ENCODE results near the gene TSEN15.
"Not testable (repeated sequence)": the region's sequence is repeated elsewhere in the genome, so short reads cannot be mapped to it uniquely, and the experiment has no call there.

The TSEN15 gene

DNA sequence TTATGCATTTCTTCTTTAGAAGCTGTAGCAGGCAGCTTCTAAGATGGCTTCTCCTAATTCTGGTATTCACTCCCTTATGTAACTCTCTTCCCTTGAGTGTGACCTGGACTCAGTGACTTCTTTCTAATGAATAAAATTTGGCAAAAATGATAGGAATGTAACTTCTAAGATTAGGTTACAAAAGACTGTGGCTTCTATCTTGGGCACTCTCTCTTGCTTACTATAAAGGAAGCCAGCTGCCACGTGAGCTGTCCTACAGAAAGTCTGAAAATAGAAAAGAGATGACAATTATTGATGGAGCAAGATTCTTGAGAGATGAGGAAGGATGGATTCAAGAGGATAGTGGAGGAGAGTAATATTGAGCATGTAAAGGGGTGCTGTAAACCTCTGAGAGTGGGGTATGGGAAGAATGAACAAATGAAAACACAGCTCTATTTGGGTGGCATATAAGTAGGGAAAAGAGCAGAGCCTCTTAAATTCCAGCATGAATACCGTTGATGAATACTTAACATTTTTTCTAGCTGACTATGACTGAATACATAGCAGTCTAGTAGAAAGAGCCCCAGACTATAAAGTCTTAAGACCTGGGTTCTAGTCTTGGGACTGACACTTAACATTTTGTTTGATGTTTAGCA lies 5.5 kb downstream of the TSEN15 start:
- no peak for DNase-seq

DNA sequence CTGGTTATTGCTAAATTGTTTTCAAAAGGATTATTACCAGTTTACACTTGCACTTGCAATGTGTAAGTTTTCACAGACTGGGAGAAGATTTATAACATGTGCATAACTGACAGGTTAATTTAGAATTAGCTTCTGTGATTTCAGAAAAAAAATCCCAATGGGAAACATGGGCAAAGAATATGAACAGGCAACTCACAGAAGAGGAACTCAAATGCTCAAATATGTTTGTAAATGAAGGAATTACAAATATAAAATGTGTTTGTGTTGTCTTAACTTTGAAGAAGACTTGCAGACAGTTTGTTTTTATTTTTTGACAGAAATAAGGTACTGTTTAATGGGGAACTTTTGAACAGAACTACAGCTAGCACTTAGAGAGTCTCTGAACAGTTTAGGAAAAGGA lies 8.4 kb downstream of the TSEN15 start:
- no peak for DNase-seq

DNA sequence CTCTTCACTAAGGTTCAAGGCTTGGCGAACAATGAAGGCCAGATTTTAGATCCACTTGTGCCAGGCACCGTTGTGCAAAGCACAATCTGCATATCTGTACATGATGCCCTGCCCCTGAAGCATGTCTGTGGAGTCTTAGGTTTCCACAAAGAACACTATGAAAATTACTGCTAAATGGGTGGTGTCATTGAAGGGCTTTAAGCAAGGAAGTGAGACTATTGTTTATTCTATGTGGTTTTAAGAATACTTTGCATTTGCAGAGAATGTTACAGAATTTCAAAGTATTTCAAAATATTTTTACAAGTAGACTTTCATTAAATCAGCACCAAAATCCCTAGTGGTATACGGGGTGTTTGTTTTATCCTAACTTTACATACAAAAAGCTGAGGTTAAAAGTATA lies 8.8 kb downstream of the TSEN15 start:
- DNase-seq, result no peak

DNA sequence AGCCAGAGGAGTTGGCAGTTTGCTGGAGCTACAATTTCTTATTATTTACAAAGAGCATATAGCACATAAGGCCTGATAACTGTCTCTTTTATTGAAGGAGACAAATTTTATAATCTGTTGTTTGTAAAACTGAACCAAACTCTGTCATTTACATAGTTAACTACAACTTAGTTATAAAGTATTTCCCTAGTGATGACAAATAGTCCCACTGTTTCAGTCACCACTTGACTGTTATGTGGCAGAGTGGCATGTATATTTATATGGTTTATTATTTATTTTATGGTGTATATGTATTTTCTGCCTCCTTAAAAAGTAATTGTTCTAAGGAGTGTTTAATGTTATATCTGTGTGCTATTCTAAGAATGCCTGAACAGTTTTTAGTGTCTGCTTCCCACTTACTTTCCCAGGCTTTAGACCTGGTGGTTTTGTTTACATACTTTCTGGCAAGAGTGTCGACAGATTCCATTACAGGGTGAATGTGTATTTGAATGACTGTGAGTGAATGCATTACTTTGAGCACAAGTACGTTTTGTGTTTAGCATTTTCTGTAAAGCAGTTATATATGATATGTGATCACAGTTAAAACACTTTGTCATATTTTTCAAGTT lies 10.0 kb downstream of the TSEN15 start:
- DNase-seq, result no peak

DNA sequence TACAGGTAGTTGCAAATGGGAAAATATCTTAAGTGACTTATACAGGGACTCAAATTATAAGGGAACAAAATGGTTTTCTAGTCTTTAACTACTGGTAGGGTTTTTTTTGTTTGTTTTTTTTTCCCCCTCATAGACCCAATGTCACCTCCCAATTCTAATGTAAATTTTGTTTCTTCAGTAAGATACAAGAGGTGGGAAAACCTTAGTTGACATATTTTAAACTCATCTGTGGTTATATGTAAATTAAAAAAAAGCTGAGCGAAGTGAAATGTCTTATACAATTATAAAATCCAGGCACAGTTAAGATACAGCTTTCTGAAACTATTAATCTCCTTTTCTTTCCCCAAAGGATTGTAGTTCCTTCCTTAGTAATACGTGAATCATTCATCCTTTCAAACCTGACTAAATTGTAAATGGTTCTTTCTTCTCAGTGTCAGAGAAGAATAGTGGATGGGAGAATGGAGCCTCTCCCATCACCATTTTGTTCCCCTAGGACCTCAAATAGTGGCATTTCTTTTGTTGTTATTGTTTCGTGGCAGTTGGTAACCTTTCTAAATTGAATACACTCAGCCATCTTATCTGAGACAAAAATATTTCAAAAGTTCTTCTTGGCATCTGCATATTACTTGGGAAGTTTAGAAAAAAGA lies 11.2 kb downstream of the TSEN15 start:
- DNase-seq, result no peak

DNA sequence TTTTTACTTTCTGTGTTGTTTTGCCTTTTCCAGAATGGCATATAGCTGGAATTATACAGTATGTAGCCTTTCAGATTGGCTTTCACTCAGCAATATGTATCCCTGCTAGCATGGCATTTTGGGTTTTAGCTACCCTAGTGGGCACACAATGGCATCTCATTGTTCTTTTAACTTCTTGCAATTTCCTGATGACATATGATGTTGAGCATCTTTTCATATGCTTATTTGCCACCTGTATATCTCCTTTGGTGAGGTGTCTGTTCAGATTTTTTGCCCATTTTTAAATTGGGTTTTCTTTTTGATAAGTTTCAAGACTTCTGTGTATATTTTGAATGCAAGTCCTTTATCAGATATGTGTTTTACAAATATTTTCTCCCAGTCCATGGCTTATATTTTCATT lies 14.0 kb downstream of the TSEN15 start:
- DNase-seq, result no peak

DNA sequence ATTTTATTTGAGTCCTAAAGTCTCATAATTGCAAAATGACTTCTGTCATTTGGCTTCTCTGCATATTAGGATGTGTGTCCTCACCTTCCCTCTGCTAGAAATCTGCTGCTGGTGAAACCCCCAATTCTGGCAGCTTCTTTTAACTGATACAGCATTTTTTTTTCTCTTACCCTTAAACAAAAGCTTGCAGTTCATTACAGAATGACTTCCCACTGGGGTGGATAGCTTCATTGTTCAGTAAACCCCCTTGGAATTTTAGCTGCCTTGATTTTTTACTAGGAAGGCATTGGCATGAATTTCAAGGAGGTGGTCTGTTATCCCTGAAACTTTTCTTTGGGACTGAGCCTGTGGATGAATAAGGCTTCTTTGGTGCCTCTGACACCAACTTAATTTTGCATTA lies 16.8 kb downstream of the TSEN15 start:
- DNase-seq, result no peak

DNA sequence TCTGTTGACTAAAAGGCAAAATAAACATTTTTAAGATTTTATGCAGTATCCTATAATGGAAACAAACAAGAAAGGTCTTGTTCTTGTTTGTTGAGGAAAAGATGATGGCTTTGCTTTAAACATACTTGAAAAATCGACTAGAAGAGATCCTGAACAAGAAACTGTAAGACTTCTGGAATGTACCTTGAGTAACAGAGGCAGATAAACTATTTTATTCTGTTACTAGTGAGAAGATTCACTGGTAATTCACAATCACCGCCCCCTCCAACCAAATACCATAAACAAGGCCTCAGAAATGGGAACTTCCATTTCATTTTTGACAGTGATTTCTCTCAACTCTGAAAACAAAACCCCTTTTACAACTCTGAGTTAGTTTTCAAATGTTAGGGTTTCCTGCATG lies 18.1 kb downstream of the TSEN15 start:
- DNase-seq, result no peak

DNA sequence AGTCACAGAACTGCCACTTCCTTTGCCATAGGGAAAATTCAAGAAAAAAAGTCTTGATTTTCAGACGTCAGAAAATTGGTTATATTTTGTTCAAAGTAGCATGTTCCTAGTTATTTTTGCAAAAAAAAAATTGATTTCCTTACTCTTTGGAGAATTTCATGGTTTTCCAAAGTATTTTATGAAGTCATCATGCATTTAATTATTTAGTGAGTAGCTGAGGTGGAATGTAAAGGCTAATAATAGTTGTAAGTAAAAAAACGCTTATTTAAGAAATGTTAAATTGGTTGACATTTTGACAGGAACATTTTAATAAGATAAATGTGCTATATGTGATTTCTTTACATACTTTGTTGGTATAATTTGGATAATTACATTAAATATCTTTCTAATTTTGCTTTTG lies 20.8 kb downstream of the TSEN15 start:
- no peak for DNase-seq

DNA sequence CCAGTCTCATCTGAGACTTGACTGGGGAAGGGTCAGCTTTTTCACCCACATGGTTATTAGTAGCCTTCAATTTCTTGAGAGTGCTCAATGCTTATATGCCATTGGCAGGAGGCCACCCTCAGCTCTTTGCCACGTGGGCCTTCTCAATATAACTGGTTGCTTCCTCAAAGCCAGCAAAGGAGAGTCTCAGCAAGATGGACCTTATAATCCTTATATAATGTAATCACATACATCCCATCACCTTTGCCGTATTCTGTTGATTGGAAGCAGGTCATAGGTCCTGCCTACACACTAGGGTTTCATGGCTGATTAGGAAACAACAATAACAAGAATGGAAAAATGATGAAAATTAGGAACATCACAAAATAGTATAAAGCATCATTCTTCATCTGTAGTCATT lies 22.9 kb downstream of the TSEN15 start:
- DNase-seq, result no peak

DNA sequence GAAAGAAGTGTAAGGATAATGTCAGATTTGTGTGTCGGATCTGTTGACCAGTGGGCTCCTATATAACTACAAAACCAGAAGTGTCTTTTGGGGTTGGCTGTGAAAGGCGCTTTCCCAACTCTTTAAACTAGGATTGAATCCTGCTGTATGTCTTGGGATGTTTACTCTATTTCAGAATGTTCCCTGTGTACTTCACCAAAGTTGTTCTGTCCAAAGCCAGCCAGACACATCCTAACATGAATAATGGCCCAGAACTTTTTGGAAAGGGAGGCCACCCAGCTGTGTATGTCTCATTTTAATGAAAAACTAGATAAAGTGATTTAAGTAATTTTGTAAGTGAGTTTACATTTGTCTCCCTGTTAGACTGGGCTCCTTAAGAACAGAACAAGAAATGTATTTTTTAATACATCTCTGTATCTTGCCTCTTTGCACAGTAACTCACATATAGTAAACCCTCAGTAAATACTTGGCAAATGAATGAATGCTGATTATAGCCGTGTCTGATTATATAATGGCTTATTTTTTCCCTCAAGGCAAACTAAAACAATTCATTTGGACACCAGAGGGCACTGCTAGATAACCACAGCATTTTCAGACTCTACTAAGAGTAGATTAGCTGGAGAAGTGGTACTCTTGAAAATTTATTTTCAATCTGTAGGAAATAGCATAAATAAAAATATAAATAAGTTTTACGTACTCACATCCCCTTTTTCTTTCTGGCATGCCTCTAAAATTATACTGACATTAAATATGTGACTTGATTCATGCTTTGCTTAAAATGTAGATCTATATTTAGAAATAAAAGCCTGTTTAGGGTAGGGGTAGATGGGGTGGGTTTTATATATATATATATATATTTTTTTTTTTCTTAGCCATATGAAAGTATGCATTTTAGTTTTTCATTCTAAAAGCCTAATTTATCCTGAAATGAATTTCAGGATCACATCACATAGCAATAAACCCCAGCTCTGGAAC lies 23.8 kb downstream of the TSEN15 start:
- no peak for DNase-seq

DNA sequence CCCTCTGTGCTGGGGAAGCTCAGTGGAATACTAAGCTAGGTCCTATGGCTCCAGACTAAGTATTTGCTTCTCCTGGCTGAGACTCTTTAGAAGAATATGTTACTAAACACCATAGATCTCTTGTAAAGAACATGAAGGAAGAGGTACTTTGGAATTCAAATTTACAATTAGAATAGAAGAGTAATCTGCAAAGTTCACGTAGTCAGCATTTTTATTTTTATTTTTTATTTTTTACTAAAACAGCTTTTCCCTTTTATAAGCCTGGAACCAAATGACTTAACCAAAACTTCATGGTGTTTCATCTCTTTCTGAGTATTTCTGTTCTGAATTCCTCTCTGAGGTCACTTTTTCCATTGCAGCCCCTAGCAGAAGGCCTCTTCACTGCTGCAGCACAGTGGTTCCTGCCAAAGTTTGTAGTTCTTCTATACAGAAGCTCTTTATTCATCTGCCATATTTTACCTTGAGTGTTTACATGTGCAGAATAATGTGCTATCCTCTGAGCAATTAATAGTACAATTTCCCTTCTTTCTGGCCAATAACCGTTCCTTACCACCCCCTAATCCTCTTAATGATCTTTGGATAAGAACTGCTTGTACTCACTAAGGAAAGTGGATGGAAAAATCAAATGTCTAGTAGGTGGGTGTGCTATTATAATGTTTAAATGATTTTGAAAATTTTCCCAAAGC lies 27.2 kb downstream of the TSEN15 start:
- no peak for DNase-seq

DNA sequence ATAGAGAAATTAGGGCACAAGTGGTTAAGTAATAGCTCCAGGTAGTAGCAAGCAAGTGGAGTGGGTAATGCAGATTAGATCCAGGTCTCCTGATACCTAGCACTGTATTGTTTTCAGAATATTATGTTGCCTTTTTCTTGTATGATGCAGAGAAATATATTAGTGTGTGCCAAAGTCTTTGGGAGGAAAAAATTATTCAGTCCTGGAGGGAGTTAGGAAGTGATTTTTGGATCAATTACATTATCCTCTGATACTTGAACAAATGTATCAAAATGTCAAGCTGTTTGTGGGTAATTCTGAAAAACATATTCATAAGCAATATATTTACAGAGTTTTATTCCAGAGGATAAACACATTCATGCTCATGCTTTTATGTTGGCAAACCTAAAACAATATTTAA lies 28.8 kb downstream of the TSEN15 start:
- DNase-seq, result no peak

DNA sequence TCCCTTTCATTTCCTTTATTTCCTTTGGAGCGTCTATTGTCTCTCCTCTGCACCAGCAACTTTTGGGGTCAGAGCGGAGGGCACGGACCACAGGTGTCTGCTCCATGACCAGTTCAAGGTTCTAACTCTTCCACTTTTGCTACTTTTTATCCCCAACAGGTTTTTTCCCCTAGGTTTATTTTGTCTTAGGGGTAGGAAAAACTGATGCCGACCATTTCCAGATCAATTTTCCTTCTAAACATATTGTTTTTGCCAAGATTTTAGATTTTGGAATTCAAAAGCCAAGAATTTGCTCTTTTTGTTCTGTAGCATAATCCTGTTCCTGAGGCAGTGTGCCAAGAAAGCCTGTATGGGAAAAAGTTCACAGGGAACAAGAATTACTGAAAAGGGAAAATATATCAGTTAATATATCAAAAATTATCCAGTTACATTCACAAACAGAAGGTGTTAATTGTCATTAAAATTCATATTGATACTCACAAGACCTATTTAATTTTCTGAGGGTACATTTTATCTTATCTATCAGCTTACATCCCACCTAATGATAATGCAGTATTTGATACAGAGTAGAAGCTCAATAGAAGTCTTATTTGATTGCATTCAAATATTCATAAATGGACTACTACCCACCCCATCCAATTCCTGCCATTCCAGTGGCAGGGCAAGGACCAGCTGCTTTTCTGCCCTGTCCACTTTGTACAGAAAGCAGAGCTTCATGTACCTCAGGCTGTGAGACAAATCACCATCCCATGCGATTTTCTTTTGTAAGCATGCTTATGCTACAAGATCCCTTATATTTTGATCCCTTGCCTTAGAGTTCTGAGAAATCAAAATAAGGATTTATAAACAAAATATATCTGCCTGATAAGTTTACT lies 31.2 kb downstream of the TSEN15 start:
- no peak for DNase-seq

DNA sequence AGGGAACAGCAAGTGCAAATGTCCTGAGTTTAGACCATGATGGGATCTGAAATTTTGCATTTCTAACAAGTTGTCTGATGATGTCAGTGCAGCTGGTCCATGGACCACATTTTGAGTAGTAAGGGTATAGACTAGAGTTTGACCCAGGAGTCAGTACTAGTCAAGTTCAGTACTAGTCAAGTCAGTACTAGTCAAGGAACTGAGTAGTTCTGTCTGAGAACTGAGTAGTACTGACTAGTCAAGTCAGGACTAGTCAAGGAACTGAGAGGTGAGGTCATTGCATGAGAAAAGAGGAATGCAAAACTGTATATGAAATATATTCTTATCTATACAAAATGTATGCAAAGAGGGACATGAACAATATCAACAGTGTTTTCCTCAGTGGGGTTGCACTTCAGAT lies 34.1 kb downstream of the TSEN15 start:
- no peak for DNase-seq

DNA sequence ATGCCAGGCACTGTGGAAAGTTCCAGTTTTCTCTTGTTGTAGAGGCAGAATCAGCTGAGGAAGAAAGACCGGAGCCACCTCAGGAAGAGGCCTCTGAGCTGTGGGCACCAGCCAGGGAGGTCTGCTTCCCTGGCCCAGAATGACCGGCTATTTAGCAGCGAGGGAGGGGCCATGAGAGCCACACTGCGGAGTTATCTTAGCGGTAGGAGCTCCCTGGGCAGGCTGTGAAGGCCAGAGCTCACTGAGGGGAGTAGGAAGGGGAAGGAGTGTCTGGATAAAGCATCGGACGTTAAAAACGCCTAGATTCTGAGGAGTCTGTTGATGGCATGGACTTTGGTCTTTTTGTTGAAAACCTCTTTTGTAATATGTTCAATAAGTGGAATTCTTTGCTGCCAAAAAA lies 36.5 kb downstream of the TSEN15 start:
- no peak for DNase-seq

DNA sequence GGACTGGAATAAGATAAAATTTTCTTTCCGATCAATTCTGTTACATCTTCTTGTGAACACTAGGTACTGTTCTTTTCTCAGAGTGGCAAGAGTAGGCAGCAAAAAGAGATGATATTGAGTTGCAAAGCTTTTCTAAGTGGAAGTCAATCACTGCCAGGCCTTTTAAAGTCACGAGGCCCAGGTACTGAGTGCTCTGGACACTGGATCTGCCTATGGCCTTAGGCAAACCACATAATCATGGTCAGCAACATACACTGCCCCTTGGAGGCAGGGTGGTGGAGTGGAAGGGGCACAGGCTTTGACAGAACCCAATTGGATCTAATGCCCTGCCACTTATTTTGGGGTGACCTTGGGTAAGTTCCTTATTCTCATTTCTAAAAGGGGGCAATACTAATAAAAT lies 41.5 kb downstream of the TSEN15 start:
- no peak for DNase-seq

DNA sequence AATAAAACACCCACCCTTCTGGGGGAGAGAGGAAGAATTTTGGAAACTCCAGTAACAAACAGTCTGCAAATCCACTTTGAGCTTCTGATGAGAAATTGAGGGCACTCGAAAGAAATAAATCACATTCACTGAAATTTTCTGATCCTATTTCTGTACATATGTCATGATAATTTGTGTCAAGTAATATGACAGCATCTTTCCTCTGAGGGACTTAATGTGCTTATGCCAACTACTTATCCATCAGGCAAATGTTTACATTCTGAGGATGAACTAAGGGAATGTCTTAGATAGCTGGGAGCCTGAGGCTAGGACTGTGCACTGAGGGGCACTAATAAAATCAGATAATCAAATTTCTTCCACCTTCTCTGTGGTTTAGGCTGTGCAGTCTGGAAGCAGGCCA lies 44.5 kb downstream of the TSEN15 start:
- no peak for DNase-seq

DNA sequence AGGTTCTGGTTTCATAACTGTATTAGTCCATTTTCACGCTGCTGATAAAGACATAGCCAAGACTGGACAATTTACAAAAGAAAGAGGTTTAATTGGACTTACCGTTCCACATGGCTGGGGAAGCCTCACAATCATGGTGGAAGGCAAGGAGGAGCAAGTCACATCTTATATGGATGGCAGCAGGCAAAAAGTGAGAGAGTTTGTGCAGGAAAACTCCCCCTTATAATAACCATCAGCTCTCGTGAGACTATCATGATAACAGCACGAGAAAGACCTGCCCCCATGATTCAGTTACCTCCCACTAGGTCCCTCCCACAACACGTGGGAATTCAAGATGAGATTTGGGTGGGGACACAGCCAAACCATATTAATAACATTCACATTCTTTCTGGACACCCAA lies 45.0 kb downstream of the TSEN15 start:
- not testable (repeated sequence) for DNase-seq

DNA sequence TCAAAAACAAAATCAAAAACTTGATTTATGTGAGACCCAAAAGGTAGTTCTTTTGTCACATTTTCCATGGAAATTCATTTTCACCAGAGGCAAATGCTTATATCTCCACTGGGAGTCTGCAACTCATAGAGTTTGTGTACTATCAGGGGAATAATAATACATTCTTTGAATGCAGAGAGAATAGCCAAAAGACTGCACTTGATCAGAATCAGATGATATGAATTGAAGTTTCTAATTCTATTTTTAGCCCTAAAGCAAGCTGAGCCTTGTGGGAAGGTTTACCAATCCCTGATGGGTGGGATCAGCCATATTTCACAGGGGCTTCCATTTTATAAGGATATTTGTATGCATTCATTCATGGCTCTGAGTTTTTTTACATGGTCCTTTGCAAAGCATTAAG lies 49.6 kb downstream of the TSEN15 start:
- DNase-seq, result no peak

DNA sequence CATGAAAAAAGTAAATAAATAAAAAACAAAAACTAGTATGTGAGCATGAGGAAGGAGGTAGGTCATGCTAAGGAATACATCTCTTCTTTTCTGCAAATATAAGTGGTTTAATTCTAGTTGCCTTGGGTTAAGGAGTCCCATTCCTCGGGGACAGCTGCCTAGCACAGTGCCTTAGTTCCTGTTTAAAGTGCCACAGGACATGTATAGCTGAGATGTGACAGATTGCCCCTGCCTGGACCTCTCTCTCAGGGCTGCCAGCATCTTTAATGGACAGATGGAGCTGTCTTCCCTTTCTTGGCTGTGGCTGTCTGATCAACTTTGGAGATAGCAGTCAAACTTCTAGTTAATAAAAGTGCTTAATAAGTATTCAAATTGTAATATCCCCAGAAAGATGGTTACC lies 50.0 kb downstream of the TSEN15 start:
- DNase-seq, result no peak

All from stimulated activated CD4-positive, alpha-beta T cell treated with anti-CD3 and anti-CD28 coated beads, Interleukin-1b, Interleukin-23, amount 100 ng/mL, for 48 hours (primary cell).